ENCODE results near the gene ETV6.
A peak's percentile ranks its signal among the peaks of the same experiment; 100 is the strongest.
"Not testable (repeated sequence)": the region's sequence is repeated elsewhere in the genome, so short reads cannot be mapped to it uniquely, and the experiment has no call there.

The ETV6 gene

DNA sequence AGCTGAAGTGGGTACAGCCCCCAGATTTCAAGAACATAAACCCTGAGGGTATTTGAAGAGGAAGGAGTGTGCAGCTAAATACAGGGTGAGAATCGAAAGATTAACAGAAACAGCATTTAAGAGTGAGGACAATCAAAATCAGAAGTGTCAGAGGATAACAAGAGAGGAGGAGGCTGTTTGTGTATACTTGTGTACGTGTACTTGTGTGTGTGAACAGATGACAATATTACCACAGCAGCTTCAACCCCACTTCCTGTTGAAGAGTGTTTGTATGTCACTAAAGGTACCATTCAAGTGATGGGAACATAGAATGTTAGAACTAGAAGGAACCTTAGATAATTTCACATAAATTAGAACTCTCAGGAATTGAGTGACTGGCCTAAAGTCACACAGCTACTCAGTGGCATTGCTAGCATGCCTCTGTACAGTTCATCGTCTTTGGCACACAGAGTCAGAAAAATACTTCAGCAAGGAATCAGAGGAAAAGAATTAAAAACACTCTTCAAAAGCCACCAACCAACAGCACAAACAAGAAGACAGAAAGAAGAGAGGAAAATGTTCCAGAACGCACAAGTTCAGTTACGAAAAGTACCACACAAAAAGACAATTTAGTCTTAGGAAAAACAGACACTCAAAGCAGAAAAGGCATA is 256.9 kb downstream of the ETV6 start:
- ATAC-seq (ENCODE audit: insufficient read depth, low read depth), result peak; percentile 46; the same call in 1 of the 3 replicates

DNA sequence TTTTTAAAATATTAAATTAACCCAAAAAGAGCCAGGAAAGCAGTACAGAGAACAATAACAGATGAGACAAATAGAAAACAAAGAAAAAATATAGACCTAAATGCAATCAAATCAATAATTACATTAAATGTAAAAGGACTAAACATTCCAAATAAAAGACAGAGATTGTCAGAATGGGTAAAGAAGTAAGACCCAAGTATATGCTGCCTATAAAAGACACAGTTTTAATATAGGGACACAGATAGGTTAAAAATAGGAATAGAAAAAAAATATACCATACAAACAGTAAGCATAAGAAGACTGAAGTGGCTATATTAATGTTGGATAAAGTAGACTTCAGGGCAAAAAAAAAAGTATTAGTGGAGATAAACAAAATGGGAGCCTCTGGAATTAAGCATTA is 258.2 kb downstream of the ETV6 start:
- peaks cover 21% of the 10 kb centered on the region for H3K4me1 ChIP-seq (ENCODE audit: insufficient read depth, low read length)
- H3K9ac ChIP-seq (ENCODE audit: low read depth, low read length), result no peak overlapping the region
- no peaks in the 10 kb centered on the region for H3K36me3 ChIP-seq (ENCODE audit: insufficient read depth, low read length)
- no peak overlapping the region for H3K4me3 ChIP-seq (ENCODE audit: low read depth in 1 of 2, low read length in 2 of 2)
- no peak overlapping the region for H2AFZ ChIP-seq (ENCODE audit: low read depth, low read length)
- H3K9me3 ChIP-seq (ENCODE audit: insufficient read depth, low read length, severe bottlenecking), result peaks cover 20% of the 10 kb centered on the region
- no peak overlapping the region for H3K4me2 ChIP-seq (ENCODE audit: insufficient read depth, low read length)
- ATAC-seq (ENCODE audit: insufficient read depth, low read depth), result no peak
- H3K79me2 ChIP-seq (ENCODE audit: insufficient read depth, low read length), result no peaks in the 10 kb centered on the region
- H4K20me1 ChIP-seq (ENCODE audit: insufficient read depth, low read length), result no peaks in the 10 kb centered on the region
- no peak for DNase-seq
- TF ChIP-seq, protein P1, sequence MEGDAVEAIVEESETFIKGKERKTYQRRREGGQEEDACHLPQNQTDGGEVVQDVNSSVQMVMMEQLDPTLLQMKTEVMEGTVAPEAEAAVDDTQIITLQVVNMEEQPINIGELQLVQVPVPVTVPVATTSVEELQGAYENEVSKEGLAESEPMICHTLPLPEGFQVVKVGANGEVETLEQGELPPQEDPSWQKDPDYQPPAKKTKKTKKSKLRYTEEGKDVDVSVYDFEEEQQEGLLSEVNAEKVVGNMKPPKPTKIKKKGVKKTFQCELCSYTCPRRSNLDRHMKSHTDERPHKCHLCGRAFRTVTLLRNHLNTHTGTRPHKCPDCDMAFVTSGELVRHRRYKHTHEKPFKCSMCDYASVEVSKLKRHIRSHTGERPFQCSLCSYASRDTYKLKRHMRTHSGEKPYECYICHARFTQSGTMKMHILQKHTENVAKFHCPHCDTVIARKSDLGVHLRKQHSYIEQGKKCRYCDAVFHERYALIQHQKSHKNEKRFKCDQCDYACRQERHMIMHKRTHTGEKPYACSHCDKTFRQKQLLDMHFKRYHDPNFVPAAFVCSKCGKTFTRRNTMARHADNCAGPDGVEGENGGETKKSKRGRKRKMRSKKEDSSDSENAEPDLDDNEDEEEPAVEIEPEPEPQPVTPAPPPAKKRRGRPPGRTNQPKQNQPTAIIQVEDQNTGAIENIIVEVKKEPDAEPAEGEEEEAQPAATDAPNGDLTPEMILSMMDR (IDR thresholded peaks at IDR 0.05; ENCODE audit: borderline replicate concordance, extremely low read depth, low read length, poor library complexity, severe bottlenecking), result no peak
- TF ChIP-seq EZH2 (IDR thresholded peaks at IDR 0.05; ENCODE audit: borderline replicate concordance, low read depth, low read length, severe bottlenecking), result no peak
- no peaks in the 10 kb centered on the region for H3K27me3 ChIP-seq (ENCODE audit: insufficient read depth, low read length, poor library complexity)
- no peak overlapping the region for H3K27ac ChIP-seq (ENCODE audit: low read length)

More for the DNA sequence above, 256.9 kb downstream of the ETV6 start:
- Histone ChIP-seq H3K9me3 (ENCODE audit: insufficient read depth, low read length, severe bottlenecking) (peaks cover 20% of the 10 kb centered on the region), H3K27ac (ENCODE audit: low read length) (no peak overlapping the region), H3K4me1 (ENCODE audit: insufficient read depth, low read length) (peaks cover 21% of the 10 kb centered on the region), H3K4me2 (ENCODE audit: insufficient read depth, low read length) (no peak overlapping the region), H3K79me2 (ENCODE audit: insufficient read depth, low read length) (no peaks in the 10 kb centered on the region), H3K9ac (ENCODE audit: low read depth, low read length) (no peak overlapping the region), H3K4me3 (ENCODE audit: low read depth in 1 of 2, low read length in 2 of 2) (no peak overlapping the region), H3K36me3 (ENCODE audit: insufficient read depth, low read length) (no peaks in the 10 kb centered on the region), H4K20me1 (ENCODE audit: insufficient read depth, low read length) (no peaks in the 10 kb centered on the region), H3K27me3 (ENCODE audit: insufficient read depth, low read length, poor library complexity) (no peaks in the 10 kb centered on the region), H2AFZ (ENCODE audit: low read depth, low read length) (peak overlapping the region; percentile 28; the same call in 1 of the 2 replicates)
- TF ChIP-seq, protein P1 (IDR thresholded peaks at IDR 0.05; ENCODE audit: borderline replicate concordance, extremely low read depth, low read length, poor library complexity, severe bottlenecking), result no peak
- TF ChIP-seq EZH2 (IDR thresholded peaks at IDR 0.05; ENCODE audit: borderline replicate concordance, low read depth, low read length, severe bottlenecking), result no peak
- DNase-seq, result no peak

DNA sequence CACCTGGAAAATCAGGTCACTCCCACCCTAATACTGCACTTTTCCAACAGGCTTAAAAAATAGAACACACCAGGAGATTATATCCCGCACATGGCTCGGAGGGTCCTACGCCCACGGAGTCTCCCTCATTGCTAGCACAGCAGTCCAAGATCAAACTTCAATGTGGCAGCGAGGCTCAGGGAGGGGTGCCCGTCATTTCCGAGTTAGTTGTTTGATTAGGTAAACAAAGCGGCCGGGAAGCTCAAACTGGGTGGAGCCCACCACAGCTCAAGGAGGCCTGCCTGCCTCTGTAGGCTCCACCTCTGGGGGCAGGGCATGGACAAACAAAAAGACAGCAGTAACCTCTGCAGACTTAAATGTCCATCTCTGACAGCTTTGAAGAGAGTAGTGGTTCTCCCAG is 259.9 kb downstream of the ETV6 start:
- Histone ChIP-seq H3K9me3 (ENCODE audit: insufficient read depth, low read length, severe bottlenecking) (peaks cover 20% of the 10 kb centered on the region), H3K4me1 (ENCODE audit: insufficient read depth, low read length) (peaks cover 15% of the 10 kb centered on the region)
- H3K79me2 ChIP-seq (ENCODE audit: insufficient read depth, low read length); H4K20me1 ChIP-seq (ENCODE audit: insufficient read depth, low read length); H3K4me3 ChIP-seq (ENCODE audit: low read depth in 1 of 2, low read length in 2 of 2); H3K36me3 ChIP-seq (ENCODE audit: insufficient read depth, low read length); H3K27me3 ChIP-seq (ENCODE audit: insufficient read depth, low read length, poor library complexity); ATAC-seq (ENCODE audit: insufficient read depth, low read depth); H3K9ac ChIP-seq (ENCODE audit: low read depth, low read length); DNase-seq; H2AFZ ChIP-seq (ENCODE audit: low read depth, low read length); H3K4me2 ChIP-seq (ENCODE audit: insufficient read depth, low read length); H3K27ac ChIP-seq (ENCODE audit: low read length): not testable (repeated sequence)

DNA sequence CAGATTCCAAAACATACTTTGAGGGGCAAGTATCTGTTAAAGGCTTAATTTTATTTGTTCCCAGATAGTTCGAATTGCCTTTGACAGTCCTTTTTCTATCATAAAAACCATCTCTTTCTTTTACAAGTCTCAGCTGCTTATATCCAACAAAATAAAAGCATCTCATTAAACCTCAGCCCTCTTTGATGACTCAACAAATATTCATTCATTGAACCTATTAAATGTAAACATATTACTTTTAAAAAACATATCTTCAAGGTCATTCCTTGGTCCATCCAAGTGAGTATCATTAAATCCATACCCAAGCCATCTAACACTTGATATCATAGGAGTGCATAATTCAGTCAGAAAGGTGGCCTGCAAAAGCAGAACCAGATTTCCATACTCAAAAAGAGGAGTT is 266.6 kb downstream of the ETV6 start:
- Histone ChIP-seq H2AFZ (ENCODE audit: low read depth, low read length) (no peak overlapping the region), H3K4me3 (ENCODE audit: low read depth in 1 of 2, low read length in 2 of 2) (no peak overlapping the region), H3K9ac (ENCODE audit: low read depth, low read length) (no peak overlapping the region), H3K27ac (ENCODE audit: low read length) (no peak overlapping the region), H3K4me2 (ENCODE audit: insufficient read depth, low read length) (no peak overlapping the region), H3K36me3 (ENCODE audit: insufficient read depth, low read length) (no peaks in the 10 kb centered on the region), H3K27me3 (ENCODE audit: insufficient read depth, low read length, poor library complexity) (no peaks in the 10 kb centered on the region), H3K9me3 (ENCODE audit: insufficient read depth, low read length, severe bottlenecking) (no peaks in the 10 kb centered on the region), H3K79me2 (ENCODE audit: insufficient read depth, low read length) (no peaks in the 10 kb centered on the region), H3K4me1 (ENCODE audit: insufficient read depth, low read length) (no peaks in the 10 kb centered on the region), H4K20me1 (ENCODE audit: insufficient read depth, low read length) (no peaks in the 10 kb centered on the region)
- TF ChIP-seq EZH2 (IDR thresholded peaks at IDR 0.05; ENCODE audit: borderline replicate concordance, low read depth, low read length, severe bottlenecking), result no peak
- TF ChIP-seq, protein P1 (IDR thresholded peaks at IDR 0.05; ENCODE audit: borderline replicate concordance, extremely low read depth, low read length, poor library complexity, severe bottlenecking), result no peak
- no peak for DNase-seq
- no peak for ATAC-seq (ENCODE audit: insufficient read depth, low read depth)
